Thyroid gland (tissue), 4 donors: ENCODE measurements around the gene ATP1B2. TPM values are rescaled to one million over a fixed set of nuclear protein-coding genes. Genes with fewer than 3 reads are reported as not detected.
"Not testable (repeated sequence)": the region's sequence is repeated elsewhere in the genome, so short reads cannot be mapped to it uniquely, and the experiment has no call there.

Source experiments
- DNase-seq, 2 donors: peaks; one replicate each; pipeline ENCODE4 v3.0.0-alpha.2; 2019
- H3K27ac ChIP-seq, 3 donors: fragments of 200-600 bp; sonication (generic); 1 replicate in 2 of 3; 2 replicates in 1 of 3; pipeline ENCODE4 v1.5.1; 2016 to 2019; ENCODE audit warnings: mild to moderate bottlenecking in 1 of 3, moderate library complexity in 1 of 3
- H3K27me3 ChIP-seq: fragments of 200-600 bp; sonication (generic); one replicate; pipeline ENCODE4 v1.5.1; 2019
- H3K36me3 ChIP-seq, 2 donors: fragments of 200-600 bp; sonication (generic); one replicate each; pipeline ENCODE4 v1.5.1; 2016 to 2019
- H3K4me1 ChIP-seq, 2 donors: fragments of 200-600 bp; sonication (generic); one replicate each; pipeline ENCODE4 v1.5.1; 2017 to 2019
- H3K4me3 ChIP-seq, 3 donors: fragments of 200-600 bp; sonication (generic); replicated peaks in 1 of 3; 1 replicate in 2 of 3; 2 replicates in 1 of 3; pipeline ENCODE4 v1.5.1; 2016; ENCODE audit warnings: mild to moderate bottlenecking in 1 of 3
- H3K9me3 ChIP-seq: fragments of 200-600 bp; sonication (generic); one replicate; pipeline ENCODE4 v1.5.1; 2017
- CTCF ChIP-seq, 6 experiments: fragments of 200-600 bp in 3 of 6; fragments of 450-650 bp in 3 of 6; sonication (generic) in 3 of 6; IDR thresholded peaks; one replicate each; pipeline ENCODE4 v1.5.1; 2016 to 2019; ENCODE audit warnings: antibody characterized with exemption in 6 of 6, mild to moderate bottlenecking in 2 of 6, inconsistent platforms in 1 of 6, moderate library complexity in 1 of 6
- POLR2A ChIP-seq, 2 donors: fragments of 450-650 bp; IDR thresholded peaks; one replicate each; pipeline ENCODE4 v1.6.1; 2017; ENCODE audit warnings: antibody characterized with exemption in 2 of 2, mild to moderate bottlenecking in 2 of 2, moderate library complexity in 1 of 2
- WGBS, 2 donors: methylation state at CpG; one replicate each; pipeline ENCODE4 v1.1.5; 2017; 5-methylcytosine and 5-hydroxymethylcytosine counted together
- intact Hi-C: fragments of 100-400 bp; cut with DNase I; formaldehyde crosslinking; loops from one replicate; pipeline ENCODE4 v1.15.1; 2023
- total RNA-seq, 4 donors: library from RNA; depleted of rRNA; stranded (reverse); fragments of >200 nt; gene quantifications; one replicate each; pipeline ENCODE4 v1.2.3, GENCODE V29; 2016

Gene ATP1B2
- total RNA-seq, 4 donors from 2014 or later = 0.40 to 1.7 (median 0.90) TPM

- no peaks in the 10 kb centered on the region for H3K27me3 ChIP-seq
- H3K4me3 ChIP-seq = no peak overlapping the region
- H3K9me3 ChIP-seq = no peaks in the 10 kb centered on the region
- no peak overlapping the region for H3K27ac ChIP-seq
- no peak for DNase-seq
- no peaks in the 10 kb centered on the region for H3K36me3 ChIP-seq
- intact Hi-C loops = no loop called here
- H3K4me1 ChIP-seq = no peaks in the 10 kb centered on the region
- TF ChIP-seq POLR2A (IDR thresholded peaks at IDR 0.05) (no peak), CTCF (IDR thresholded peaks at IDR 0.05) (no peak)
- WGBS, 2 donors = 74 to 82% methylated on average over 8 of the region's 8 CpGs
Observed at GRCh38 chr17:7620835-7621234, 29.9 kb upstream of the ATP1B2 start.

- Histone ChIP-seq H3K27me3 (no peaks in the 10 kb centered on the region), H3K4me1 (peaks cover 5 to 12% of the 10 kb centered on the region in 2 donors)
- intact Hi-C loops = no loop called here
Observed at GRCh38 chr17:7623661-7624060, 27.1 kb upstream of the ATP1B2 start.

GRCh38 chr17:7625749-7626148 is 25.0 kb upstream of the ATP1B2 start:
- H3K27me3 ChIP-seq, DNase-seq, intact Hi-C loops, H3K36me3 ChIP-seq, H3K9me3 ChIP-seq, H3K4me3 ChIP-seq, H3K27ac ChIP-seq: not testable (repeated sequence)
- 95 to 99% methylated on average over 16 of the region's 16 CpGs for WGBS, 2 donors
- peaks cover 5 to 12% of the 10 kb centered on the region in 2 donors for H3K4me1 ChIP-seq

More at GRCh38 chr17:7623661-7624060, 27.1 kb upstream of the ATP1B2 start:
- 75 to 83% methylated on average over 5 of the region's 5 CpGs for WGBS, 2 donors
- no peak for DNase-seq
- TF ChIP-seq POLR2A (IDR thresholded peaks at IDR 0.05) (no peak), CTCF (IDR thresholded peaks at IDR 0.05) (no peak)
- no peak overlapping the region for H3K4me3 ChIP-seq
- no peaks in the 10 kb centered on the region for H3K9me3 ChIP-seq
- H3K27ac ChIP-seq = no peak overlapping the region
- H3K36me3 ChIP-seq = no peaks in the 10 kb centered on the region

GRCh38 chr17:7626307-7626706 is 24.4 kb upstream of the ATP1B2 start:
- H3K27me3 ChIP-seq = no peaks in the 10 kb centered on the region
- H3K36me3 ChIP-seq = no peaks in the 10 kb centered on the region
- intact Hi-C loops = no loop called here
- 86 to 88% methylated on average over 7 of the region's 7 CpGs for WGBS, 2 donors
- DNase-seq = no peak
- peaks cover 5 to 12% of the 10 kb centered on the region in 2 donors for H3K4me1 ChIP-seq
- no peak for TF ChIP-seq POLR2A (IDR thresholded peaks at IDR 0.05)
- no peak for TF ChIP-seq CTCF (IDR thresholded peaks at IDR 0.05)
- H3K27ac ChIP-seq = peak overlapping the region in 1 of 3 donors; percentile 95
- H3K4me3 ChIP-seq = no peak overlapping the region
- H3K9me3 ChIP-seq = no peaks in the 10 kb centered on the region

- 25 to 28% methylated on average over 6 of the region's 6 CpGs for WGBS, 2 donors
- Histone ChIP-seq H3K27me3 (no peaks in the 10 kb centered on the region), H3K9me3 (no peaks in the 10 kb centered on the region), H3K36me3 (no peaks in the 10 kb centered on the region), H3K27ac (peak overlapping the region; percentile 95 to 97 (median 95)), H3K4me1 (peaks cover 5 to 12% of the 10 kb centered on the region in 2 donors), H3K4me3 (peak overlapping the region; percentile 68 to 91 (median 79))
- intact Hi-C loops = no loop called here
- no peak for DNase-seq
- TF ChIP-seq POLR2A (IDR thresholded peaks at IDR 0.05) (no peak), CTCF (IDR thresholded peaks at IDR 0.05) (no peak)
Observed at GRCh38 chr17:7626956-7627249, 23.8 kb upstream of the ATP1B2 start.
